CD4-positive, alpha-beta T cell treated with Interleukin-6 at 100 ng/mL for 8 hours (primary cell): Measurements from ENCODE around the gene RCOR3.
"Not testable (repeated sequence)": the region's sequence is repeated elsewhere in the genome, so short reads cannot be mapped to it uniquely, and the experiment has no call there.

Experiments used
- DNase-seq: peaks from one replicate; pipeline ENCODE4 v3.0.0-alpha.2; 2020; ENCODE audit warnings: mixed read lengths, low spot score

The RCOR3 gene

DNA sequence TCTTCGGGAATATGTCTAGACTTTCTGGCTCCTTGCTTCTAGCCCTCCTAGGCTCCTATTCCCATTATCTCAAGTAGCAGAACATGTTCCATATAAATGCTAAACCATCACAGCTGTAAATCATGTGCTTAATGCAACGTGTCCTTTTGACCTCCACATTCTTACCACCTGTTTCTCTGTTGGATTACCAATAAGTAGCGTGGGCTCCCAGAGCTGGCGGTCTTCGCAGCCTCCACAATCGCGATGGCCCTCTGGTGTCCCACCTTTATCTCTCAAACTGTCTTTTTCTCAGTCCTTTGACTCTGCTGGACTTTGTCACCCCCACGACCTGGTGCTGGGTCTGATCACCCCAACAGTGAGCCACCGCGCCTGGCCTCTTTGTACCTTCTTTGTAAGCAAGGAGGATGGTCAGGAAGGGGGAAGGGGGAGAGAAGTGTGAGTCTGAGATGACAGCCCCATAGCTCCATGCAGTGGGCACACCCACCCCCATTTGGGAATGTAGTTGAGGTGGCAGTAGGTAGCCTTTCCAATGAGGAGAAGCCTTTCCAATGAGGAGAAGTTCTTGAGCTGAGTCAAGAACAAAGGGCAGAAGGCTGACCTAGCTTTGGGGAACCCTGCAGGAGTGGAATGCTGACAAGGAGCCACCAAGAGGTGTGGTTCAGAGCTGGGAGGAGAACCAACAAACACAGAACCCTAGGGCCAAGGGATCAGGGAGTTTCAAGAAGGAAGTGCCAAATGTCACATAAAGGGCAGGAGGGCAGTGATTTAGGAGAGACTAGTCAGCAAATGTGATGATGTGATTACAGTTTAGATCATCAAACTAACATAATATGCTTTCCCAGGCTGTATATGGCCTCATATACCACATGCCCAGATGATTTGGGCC, 81.7 kb downstream of the RCOR3 start:
- no peak for DNase-seq

DNA sequence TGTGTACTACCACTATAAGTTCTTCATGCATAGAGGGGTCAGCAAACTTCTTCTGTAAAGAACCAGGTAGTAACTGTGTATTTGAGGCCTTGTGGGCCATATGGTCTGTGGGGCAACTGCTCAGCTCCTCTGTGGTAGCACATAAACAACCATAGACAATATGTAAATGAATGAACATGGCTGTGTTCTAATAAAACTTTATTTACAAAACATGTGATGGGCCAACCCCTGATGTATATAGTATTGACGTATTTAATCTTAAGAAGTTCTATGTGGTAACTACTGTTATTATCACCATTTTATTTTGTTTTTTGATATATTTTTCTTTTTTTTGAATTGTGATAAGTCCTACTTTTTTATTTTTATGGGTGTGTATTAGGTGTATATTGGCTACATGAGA, 82.8 kb downstream of the RCOR3 start:
- no peak for DNase-seq

DNA sequence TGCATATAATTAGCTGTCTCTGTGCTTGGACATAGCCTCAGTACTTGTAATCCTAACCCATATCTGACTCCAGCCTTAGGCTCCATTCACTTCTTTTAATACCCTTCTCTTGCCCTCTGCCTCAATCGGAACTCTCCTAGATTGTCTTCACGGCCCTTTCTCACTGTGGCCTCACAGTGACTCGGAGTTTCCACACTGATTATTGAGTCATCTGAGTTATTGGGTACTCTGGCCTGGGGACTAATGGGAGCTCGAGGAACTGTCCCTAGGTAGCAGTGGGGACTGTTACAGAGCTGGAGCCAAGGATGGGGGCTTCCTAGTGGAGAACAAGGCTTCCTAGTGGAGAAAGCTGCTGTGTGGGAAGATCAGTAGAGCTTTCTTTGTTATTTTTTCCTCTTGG, 84.4 kb downstream of the RCOR3 start:
- DNase-seq, result no peak

DNA sequence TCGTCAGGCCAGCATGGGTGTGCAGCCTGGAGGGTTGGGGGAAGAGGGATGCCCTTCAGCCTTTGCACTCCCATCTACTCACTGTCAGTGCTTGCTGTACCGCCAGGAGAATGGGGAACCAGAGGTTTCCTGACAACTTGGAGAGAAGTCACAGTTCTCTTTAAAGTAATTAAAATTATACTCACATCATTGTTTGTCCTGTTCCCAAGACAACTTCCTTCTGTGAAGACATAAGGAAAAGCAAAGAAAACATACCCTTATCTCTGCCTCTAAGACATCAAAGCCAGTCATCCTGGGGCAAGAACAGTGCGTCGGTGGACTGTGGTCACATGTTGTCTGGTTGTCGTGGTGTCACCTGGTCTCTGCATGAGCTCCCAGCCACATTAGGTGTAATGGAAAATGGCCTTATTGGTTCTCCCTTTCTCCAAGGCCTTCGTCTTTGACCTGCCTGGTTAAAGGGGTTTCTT, 85.0 kb downstream of the RCOR3 start:
- no peak for DNase-seq

DNA sequence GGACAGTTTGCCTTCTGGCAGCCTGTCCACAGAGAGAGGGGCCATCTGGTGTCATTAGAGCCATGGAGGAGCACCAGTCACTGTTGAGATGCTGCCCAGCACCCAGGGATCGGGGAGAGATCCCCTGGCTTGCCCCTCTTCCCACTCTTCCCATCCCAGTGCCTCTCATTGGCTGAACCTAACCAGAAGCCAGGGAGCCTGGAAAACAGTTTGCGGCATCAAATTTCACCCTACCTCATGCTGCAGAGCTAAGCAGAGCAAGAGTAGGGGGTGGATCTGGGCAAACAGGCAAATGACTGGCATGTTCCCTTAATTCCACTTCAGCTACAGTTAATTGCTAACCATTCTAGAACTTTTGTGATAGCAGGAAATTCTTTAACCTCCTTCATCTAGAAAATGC, 86.6 kb downstream of the RCOR3 start:
- DNase-seq, result no peak

DNA sequence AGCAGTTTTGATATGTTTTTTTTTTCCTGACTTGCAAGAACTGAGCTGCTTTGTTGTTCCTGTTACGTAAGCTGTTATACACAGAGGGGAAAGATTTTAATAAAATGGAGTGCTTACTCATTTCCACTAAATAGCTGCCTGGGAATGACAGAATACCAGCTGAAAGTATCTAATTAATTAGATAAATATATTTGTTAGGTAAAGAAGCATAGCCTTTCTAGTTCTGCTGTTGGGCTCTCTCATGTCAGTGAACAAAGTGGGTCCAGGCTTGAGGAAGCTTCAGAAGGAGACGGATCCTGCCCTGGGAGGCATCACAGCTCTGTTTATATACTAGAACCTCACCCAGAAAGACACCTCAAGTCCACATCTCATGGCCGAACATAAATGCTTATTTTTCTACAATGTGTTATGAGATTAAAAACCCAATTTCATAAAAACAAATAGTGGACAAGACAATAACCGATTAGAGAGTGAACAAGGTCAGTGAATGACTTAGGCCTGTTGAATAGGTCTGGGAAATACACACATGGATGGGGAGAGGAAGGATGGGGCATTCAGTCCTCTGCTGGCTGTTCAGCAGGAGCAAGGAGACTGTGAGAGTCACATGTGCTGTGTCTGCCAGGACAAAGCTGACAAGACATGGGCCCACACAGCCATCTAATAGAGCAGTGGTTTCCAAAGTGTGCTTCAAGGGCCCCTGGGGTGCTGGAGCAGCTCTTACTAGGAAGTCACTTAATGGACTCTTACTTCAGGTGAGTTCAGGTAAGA, 88.1 kb downstream of the RCOR3 start:
- no peak for DNase-seq

DNA sequence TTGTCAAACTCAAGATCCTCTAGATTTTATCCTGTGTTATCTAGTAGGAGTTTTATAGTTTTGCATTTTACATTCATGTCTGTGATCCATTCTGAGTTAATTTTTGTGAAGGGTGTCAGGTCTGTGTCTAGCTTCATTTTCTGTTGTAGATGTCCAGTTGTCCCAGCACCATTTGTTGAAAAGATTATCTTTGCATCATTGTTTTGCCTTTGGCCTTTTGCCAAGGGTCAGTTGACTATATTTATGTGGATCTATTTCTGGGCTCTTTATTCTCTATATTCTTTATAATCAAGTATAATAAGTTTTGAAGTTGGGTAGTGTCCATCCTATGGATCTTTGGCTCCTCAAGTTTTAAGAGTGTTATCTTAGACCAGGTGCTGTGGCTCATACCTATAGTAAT, 89.4 kb downstream of the RCOR3 start:
- no peak for DNase-seq

DNA sequence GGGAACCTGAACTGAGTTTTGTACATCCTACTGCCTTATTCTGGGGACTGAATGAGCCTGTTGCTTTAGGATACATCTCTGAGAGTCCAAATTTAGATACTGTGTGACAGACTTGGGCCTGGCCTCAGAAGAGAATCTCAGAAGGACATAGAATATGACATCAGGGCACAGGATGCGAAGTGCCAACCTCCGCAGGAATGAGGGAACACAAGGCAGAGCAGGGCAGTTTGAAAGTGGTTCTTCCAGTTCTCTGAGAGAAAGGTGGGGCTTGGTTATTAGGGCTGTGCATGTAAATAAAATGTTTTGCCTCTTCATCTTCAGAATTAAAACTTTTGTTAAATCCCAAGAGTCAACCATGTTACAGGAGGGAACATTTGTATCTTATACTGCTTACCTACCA, 90.6 kb downstream of the RCOR3 start:
- DNase-seq, result no peak

DNA sequence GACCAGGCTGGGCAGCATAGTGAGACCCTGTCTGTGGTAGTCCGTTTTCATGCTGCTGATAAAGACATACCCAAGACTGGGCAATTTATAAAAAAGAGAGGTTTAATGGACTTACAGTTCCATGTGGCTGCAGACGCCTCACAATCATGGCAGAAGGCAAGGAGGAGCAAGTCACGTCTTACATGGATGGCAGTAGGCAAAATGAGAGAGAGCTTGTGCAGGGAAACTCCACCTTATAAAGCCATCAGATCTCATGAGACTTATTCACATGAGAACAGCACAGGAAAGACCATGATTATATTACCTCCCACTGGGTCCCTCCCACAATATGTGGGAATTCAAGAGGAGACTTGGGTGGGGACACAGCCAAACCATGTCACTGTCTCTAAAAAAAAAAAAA, 92.9 kb downstream of the RCOR3 start:
- not testable (repeated sequence) for DNase-seq

DNA sequence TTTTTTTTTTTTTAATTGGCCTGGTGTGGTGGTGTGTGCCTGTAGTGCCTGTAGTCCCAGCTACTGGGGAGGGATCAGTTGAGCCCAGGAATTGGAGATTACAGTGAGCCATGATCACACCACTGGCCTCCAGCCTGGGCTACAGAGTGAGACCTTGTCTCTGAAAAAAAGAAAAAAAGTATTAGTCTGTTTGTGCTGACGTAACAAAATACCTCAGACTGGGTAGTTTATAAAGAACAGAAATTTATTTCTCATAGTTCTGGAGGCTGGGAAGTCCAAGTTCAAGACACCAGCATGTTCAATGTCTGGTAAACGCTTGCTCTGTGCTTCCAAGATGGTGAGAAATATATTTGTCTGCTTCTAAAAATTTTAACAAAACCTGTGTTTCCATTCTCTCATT, 93.3 kb downstream of the RCOR3 start:
- DNase-seq, result no peak

DNA sequence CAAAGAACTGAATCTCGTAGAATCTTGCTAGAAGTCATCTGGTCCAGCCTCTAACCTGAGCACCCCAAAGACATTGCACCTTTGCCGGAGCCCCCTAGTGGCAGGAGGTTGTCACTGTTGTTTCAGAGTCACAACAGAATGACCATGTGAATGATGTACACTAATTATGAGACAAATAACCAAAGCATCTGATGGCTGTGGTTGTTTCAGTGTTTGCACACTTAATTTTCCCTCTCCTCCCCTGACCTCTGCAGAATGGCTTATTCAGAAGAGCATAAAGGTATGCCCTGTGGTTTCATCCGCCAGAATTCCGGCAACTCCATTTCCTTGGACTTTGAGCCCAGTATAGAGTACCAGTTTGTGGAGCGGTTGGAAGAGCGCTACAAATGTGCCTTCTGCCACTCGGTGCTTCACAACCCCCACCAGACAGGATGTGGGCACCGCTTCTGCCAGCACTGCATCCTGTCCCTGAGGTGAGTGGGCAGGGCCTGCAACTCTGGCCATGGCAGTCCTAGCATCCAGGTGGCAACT, 93.9 kb downstream of the RCOR3 start:
- DNase-seq, result peak; percentile 70

DNA sequence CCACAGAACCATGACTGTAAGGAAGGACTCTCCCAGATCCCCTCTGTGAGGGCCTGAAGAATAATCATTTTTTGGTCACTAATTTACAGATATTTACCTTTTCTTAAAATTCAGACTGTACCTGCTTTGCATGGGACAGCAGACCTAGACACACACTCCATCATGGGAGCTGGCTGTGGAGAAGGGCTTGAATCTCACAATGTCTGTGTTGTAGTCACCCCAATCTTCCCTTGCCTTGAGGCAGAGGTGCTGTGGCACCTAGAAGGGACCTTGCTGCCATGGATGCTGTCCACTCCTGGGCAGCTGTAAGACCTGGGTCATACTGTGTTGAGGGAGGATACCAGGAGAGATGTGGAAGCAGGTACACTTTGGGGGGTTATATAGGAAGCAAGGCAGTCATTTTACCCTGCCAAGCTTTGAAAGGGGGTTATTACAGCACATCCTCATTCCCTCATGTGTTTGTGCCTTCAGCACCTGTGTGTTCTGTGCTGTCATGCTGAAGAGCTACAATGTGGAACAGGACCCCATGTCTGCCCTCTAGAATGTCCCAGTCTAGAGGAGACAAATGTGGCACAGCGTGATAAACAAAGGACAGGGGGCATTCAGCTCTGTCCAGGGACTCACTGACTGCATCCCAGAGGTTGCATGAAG, 94.5 kb downstream of the RCOR3 start:
- no peak for DNase-seq

DNA sequence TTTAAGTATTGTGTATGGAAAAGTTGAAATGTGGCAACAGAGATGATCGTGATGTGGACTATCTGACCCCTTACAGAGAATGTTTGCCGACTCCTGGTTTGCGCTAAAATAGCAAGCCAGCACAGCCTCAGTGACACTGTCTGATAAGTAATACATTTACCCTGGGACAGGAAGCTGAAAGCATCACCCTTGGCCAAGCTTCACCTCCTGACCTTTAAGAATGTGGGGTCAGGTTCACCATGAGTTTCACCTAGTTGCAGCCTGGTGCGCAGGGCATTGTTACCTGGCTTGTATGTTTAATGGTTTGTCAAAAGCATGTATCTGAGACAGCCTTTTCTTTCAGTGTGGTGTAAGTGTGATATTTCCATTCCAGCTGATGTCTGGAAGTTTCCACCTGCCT, 96.7 kb downstream of the RCOR3 start:
- no peak for DNase-seq

DNA sequence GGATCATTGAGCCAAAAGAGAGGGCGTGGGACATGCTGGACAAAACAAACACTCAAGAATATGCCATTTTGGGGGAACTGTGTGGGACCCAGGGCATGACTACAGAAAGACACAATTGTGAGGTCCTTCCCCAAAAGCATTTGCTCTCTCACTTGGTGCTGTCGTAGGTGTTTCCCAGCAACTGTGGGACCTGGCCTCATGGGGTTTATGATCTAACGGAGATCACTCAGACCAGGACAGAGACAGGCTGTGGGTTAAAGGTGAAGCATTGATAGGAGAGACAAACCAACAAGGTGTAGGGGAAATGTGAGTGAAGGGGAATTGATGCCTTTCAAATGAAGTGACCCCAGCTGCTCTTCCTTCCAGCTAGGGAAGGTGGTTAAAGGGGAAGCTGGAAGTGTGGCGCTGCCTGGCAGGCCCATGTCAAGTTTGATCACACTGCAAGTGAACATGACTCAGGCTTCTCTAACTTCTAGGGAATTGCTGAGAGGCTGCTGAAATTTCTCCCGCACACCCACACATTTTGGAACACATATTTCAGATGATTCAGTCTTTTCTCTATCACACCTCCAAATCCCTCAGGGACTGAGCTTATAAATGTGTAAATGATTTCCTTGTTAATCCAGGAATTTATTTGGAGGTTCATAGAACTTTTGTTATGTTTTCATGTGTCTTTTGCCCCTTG, 97.7 kb downstream of the RCOR3 start:
- no peak for DNase-seq

DNA sequence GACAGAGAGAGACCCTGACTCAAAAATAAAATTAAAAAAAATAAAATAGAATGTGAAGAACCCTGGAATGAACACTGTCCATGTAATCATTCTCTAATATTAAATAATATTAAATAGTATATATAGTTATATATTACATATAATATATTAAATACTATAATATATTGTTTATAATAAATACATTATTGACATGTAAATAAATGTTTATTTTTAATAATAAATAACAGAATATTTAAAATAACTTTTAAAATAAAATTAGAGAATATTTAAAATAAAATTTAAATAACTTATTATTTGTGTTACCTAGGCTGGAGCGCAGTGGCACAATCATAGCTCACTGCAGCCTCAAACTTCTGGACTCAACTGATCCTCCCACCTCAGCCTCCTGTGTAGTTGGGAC, 99.5 kb downstream of the RCOR3 start:
- DNase-seq, result no peak

DNA sequence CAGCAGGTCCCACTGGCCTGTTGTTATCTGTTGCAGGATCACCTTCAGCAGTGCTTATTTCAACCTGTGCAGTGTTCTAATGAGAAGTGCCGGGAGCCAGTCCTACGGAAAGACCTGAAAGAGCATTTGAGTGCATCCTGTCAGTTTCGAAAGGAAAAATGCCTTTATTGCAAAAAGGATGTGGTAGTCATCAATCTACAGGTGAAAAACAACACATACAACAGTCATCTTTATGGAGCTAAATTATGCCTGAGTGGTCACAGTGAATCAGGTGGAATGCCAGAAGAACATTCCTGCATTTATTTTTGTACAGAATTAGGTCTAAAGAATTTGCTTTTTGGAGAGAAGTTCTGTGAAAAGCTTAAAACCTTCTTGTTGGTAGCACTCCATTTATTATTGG, 100.7 kb downstream of the RCOR3 start:
- no peak for DNase-seq

DNA sequence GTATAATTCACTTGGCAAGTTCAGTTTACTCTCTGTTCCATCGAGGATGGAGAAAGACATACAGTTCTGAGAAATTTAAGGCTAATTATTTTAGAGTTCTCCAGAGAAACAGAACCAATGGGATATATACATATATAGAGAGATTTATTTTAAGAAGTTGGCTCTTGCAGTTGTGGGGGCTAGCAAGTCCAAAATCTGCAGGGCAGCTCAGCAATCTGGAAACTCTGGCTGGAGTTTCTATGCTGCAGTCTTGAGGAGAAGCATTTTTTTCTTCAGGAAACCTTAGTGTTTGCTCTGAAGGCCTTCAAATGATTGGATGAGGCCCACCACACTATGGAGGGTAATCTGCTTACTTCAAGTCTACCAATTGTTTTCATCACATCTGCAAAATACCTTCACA, 102.0 kb downstream of the RCOR3 start:
- DNase-seq, result no peak
